ENCODE measurements around the gene CCDC9B. TPM values are rescaled to one million over a fixed set of nuclear protein-coding genes. Genes with fewer than 3 reads are reported as not detected.

The CCDC9B gene
- total and polyA plus RNA-seq, 2 donors (not counting 1 experiment from before 2014, with no cell fraction given): 2.0 to 38.0 TPM

DNA sequence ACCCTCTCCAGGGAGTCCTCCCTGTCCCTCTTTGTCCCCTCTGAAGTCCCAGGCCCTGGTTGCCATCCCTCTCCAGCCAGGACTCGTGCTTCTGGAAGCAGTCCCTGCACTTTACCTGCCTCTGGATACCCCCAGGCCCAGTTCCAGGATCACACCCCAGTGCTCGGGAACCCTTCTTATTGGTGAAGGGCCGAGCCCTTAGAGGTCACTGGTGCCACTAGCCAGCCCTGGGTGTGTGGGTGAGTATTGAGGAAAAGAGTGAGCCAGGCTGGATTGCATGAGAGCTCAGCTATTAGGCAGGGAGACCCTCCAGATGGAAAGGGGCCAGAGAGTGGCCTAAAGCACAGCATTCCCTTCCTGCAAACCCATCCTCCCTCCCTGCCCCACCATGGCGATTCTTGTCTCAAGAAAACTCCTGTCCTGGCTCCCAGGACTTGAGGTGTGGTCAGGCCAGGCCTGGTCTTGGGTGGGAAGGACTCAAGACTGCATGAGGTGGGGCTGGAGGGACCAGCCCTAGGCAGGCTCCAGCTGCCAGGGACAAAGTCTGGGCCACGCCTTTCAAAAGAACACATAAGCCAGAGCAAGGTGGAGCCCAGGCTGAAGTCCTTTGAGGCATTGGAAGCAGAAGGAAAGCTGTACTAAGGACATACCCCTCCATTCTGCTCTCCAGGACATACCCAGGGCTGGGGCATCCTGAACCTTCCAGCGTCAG is 5.3 kb upstream of the CCDC9B start:
- H4K20me1 ChIP-seq (ENCODE audit: control insufficient read depth, extremely low read depth, insufficient read depth, low read length): no peaks in the 10 kb centered on the region
- H3K9ac ChIP-seq (ENCODE audit: insufficient read depth, low read length): no peak overlapping the region
- TF ChIP-seq EZH2 (IDR thresholded peaks at IDR 0.05; ENCODE audit: low read length, missing control alignments): no peak
- TF ChIP-seq, protein P1, sequence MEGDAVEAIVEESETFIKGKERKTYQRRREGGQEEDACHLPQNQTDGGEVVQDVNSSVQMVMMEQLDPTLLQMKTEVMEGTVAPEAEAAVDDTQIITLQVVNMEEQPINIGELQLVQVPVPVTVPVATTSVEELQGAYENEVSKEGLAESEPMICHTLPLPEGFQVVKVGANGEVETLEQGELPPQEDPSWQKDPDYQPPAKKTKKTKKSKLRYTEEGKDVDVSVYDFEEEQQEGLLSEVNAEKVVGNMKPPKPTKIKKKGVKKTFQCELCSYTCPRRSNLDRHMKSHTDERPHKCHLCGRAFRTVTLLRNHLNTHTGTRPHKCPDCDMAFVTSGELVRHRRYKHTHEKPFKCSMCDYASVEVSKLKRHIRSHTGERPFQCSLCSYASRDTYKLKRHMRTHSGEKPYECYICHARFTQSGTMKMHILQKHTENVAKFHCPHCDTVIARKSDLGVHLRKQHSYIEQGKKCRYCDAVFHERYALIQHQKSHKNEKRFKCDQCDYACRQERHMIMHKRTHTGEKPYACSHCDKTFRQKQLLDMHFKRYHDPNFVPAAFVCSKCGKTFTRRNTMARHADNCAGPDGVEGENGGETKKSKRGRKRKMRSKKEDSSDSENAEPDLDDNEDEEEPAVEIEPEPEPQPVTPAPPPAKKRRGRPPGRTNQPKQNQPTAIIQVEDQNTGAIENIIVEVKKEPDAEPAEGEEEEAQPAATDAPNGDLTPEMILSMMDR (conservative IDR thresholded peaks at IDR 0.05 in 1 of 2, IDR thresholded peaks at IDR 0.05 in 1 of 2; ENCODE audit: low read depth in 1 of 2, low read length in 2 of 2): no peak
- peaks cover 2% of the 10 kb centered on the region for H3K27me3 ChIP-seq (ENCODE audit: control insufficient read depth, insufficient read depth, low read length)
- no peak overlapping the region for H2AFZ ChIP-seq (ENCODE audit: low read length)
- H3K36me3 ChIP-seq (ENCODE audit: control insufficient read depth, insufficient read depth, low read length): no peaks in the 10 kb centered on the region
- peaks cover 20% of the 10 kb centered on the region for H3K4me1 ChIP-seq (ENCODE audit: control insufficient read depth, extremely low read depth, insufficient read depth, low read length)
- DNase-seq (ENCODE audit: low read depth in 2 of 2): no peak
- H3K79me2 ChIP-seq (ENCODE audit: control insufficient read depth, insufficient read depth, low read length): no peaks in the 10 kb centered on the region
- no peaks in the 10 kb centered on the region for H3K9me3 ChIP-seq (ENCODE audit: control insufficient read depth, insufficient read depth, low read depth, low read length)
- no peak overlapping the region for H3K4me3 ChIP-seq (replicated peaks in 1 of 4; ENCODE audit: control extremely low read depth in 1 of 4, insufficient read depth in 1 of 4, low read depth in 3 of 4, low read length in 4 of 4)
- H3K27ac ChIP-seq (ENCODE audit: insufficient read depth, low read length): no peak overlapping the region
- no peak overlapping the region for H3K4me2 ChIP-seq (ENCODE audit: extremely low read depth, insufficient read depth, low read length)

- H4K20me1 ChIP-seq (ENCODE audit: control insufficient read depth, extremely low read depth, insufficient read depth, low read length): no peaks in the 10 kb centered on the region
- no peaks in the 10 kb centered on the region for H3K9me3 ChIP-seq (ENCODE audit: control insufficient read depth, insufficient read depth, low read depth, low read length)
- H3K79me2 ChIP-seq (ENCODE audit: control insufficient read depth, insufficient read depth, low read length): no peaks in the 10 kb centered on the region
- no peaks in the 10 kb centered on the region for H3K36me3 ChIP-seq (ENCODE audit: control insufficient read depth, insufficient read depth, low read length)
- no peak overlapping the region for H3K4me3 ChIP-seq (replicated peaks in 1 of 4; ENCODE audit: control extremely low read depth in 1 of 4, insufficient read depth in 1 of 4, low read depth in 3 of 4, low read length in 4 of 4)
- no peak for TF ChIP-seq EZH2 (IDR thresholded peaks at IDR 0.05; ENCODE audit: low read length, missing control alignments)
- TF ChIP-seq, protein P1 (conservative IDR thresholded peaks at IDR 0.05 in 1 of 2, IDR thresholded peaks at IDR 0.05 in 1 of 2; ENCODE audit: low read depth in 1 of 2, low read length in 2 of 2): no peak
- H3K4me2 ChIP-seq (ENCODE audit: extremely low read depth, insufficient read depth, low read length): no peak overlapping the region
- H3K4me1 ChIP-seq (ENCODE audit: control insufficient read depth, extremely low read depth, insufficient read depth, low read length): peaks cover 25% of the 10 kb centered on the region
- H3K27ac ChIP-seq (ENCODE audit: insufficient read depth, low read length): no peak overlapping the region
- DNase-seq (ENCODE audit: low read depth in 2 of 2): no peak
- H2AFZ ChIP-seq (ENCODE audit: low read length): no peak overlapping the region
- H3K9ac ChIP-seq (ENCODE audit: insufficient read depth, low read length): no peak overlapping the region
- no peaks in the 10 kb centered on the region for H3K27me3 ChIP-seq (ENCODE audit: control insufficient read depth, insufficient read depth, low read length)
These were observed 4.6 kb upstream of the CCDC9B start for GRCh38 chr15:40345225-40345866.

DNA sequence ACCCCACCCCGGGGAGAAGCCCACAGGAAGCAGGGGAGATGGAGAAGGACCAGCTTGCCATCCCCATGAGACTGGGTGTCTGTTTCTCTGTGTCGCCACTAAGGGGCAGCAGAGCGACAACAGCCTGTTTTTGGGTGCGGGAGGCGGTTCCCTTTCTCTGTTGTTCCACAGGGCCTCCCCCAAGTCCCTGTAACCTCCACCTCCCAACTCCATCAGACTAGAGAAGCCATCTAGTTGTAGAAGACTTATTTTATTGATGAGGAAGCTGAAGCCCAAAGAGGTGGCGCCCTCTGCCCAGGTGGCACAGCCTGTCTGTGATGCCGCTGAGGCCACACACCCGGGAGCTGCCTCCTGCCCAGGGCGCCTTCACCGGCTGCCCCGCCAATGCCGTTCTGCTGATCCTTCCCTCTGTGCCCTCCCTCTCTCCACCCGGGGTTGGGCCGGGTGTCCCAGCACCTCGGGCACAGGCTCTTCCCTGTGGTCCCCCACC is 3.9 kb upstream of the CCDC9B start:
- Histone ChIP-seq H2AFZ (ENCODE audit: low read length) (no peak overlapping the region), H3K9me3 (ENCODE audit: control insufficient read depth, insufficient read depth, low read depth, low read length) (no peaks in the 10 kb centered on the region), H3K4me1 (ENCODE audit: control insufficient read depth, extremely low read depth, insufficient read depth, low read length) (peaks cover 26% of the 10 kb centered on the region), H3K79me2 (ENCODE audit: control insufficient read depth, insufficient read depth, low read length) (peaks cover 4% of the 10 kb centered on the region), H3K4me3 (replicated peaks in 1 of 4; ENCODE audit: control extremely low read depth in 1 of 4, insufficient read depth in 1 of 4, low read depth in 3 of 4, low read length in 4 of 4) (no peak overlapping the region), H3K4me2 (ENCODE audit: extremely low read depth, insufficient read depth, low read length) (no peak overlapping the region), H3K27me3 (ENCODE audit: control insufficient read depth, insufficient read depth, low read length) (no peaks in the 10 kb centered on the region), H3K9ac (ENCODE audit: insufficient read depth, low read length) (no peak overlapping the region), H3K27ac (ENCODE audit: insufficient read depth, low read length) (peak overlapping the region; percentile 65), H3K36me3 (ENCODE audit: control insufficient read depth, insufficient read depth, low read length) (no peaks in the 10 kb centered on the region), H4K20me1 (ENCODE audit: control insufficient read depth, extremely low read depth, insufficient read depth, low read length) (no peaks in the 10 kb centered on the region)
- peak; percentile 61 to 72 for DNase-seq (ENCODE audit: low read depth in 2 of 2)
- no peak for TF ChIP-seq EZH2 (IDR thresholded peaks at IDR 0.05; ENCODE audit: low read length, missing control alignments)
- TF ChIP-seq, protein P1 (conservative IDR thresholded peaks at IDR 0.05 in 1 of 2, IDR thresholded peaks at IDR 0.05 in 1 of 2; ENCODE audit: low read depth in 1 of 2, low read length in 2 of 2): peak; percentile 74 to 81
